ENCODE measurements around the gene RERE.

The RERE gene

DNA sequence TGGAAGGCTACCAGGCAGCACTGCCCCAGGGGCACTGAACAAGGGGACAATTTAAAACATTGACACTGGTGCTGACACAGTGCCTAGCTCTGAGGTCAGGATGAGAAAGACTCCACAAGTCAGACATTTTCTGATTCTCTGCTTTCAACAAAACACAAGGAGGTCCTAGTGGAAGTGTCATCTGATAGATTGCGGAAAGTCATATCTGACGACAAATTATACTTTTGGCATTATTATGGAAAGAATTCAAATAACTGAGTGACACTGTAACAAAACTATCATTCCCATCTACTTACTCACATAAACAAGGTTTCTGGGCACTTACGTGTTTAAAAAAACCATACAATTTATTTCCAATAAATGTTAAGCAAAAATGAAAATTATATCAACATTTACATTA, 376.0 kb downstream of the RERE start (continued):
- TF ChIP-seq PRDM6 (tag by site-specific recombination; IDR thresholded peaks at IDR 0.05) (no peak), ZNF350 (tag by site-specific recombination; IDR thresholded peaks at IDR 0.05) (no peak), ZNF391 (tag by site-specific recombination; IDR thresholded peaks at IDR 0.05; ENCODE audit: borderline replicate concordance, low read depth) (no peak), ZSCAN30 (tag by site-specific recombination; IDR thresholded peaks at IDR 0.05) (no peak), ZNF514 (tag by site-specific recombination; IDR thresholded peaks at IDR 0.05) (no peak), YY2 (tag by site-specific recombination; IDR thresholded peaks at IDR 0.05) (no peak), ZNF239 (tag by site-specific recombination; IDR thresholded peaks at IDR 0.05) (no peak)

- POLR2A ChIA-PET: interaction anchor here (0.5 to 1.4 kb wide), 4 partner anchors 15 to 59 kb away, joined by 3 to 6 read pairs (median 4); no protein-coding TSS in a partner anchor
- H3K9me3 ChIP-seq (ENCODE audit: control insufficient read depth, insufficient read depth, low read depth, low read length): no peaks in the 10 kb centered on the region
- H3K4me1 ChIP-seq (ENCODE audit: control insufficient read depth, insufficient read depth, low read length): peaks cover 7% of the 10 kb centered on the region; the same call in 1 of the 2 replicates
- H3K4me3 ChIP-seq (ENCODE audit: low read depth, low read length): no peak overlapping the region
- CTCF ChIA-PET: interaction anchor here (0.6 to 2.6 kb wide), 10 partner anchors 9 to 410 kb away, joined by 3 to 10 read pairs (median 4); no protein-coding TSS in a partner anchor
- no peak overlapping the region for H3K27ac ChIP-seq (ENCODE audit: extremely low read depth, low read depth, low read length)
- no peaks in the 10 kb centered on the region for H3K36me3 ChIP-seq (ENCODE audit: control insufficient read depth in 2 of 2, insufficient read depth in 1 of 2, low read length in 2 of 2)
- TF ChIP-seq, protein P1, sequence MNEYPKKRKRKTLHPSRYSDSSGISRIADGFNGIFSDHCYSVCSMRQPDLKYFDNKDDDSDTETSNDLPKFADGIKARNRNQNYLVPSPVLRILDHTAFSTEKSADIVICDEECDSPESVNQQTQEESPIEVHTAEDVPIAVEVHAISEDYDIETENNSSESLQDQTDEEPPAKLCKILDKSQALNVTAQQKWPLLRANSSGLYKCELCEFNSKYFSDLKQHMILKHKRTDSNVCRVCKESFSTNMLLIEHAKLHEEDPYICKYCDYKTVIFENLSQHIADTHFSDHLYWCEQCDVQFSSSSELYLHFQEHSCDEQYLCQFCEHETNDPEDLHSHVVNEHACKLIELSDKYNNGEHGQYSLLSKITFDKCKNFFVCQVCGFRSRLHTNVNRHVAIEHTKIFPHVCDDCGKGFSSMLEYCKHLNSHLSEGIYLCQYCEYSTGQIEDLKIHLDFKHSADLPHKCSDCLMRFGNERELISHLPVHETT (tag by site-specific recombination; IDR thresholded peaks at IDR 0.05): peak; percentile 71
- 0 out of 2 replicates have a peak, but pooled peaks have one; percentile 30 for TF ChIP-seq ZSCAN5A (tag by site-specific recombination; IDR thresholded peaks at IDR 0.05)
- TF ChIP-seq, protein P2, sequence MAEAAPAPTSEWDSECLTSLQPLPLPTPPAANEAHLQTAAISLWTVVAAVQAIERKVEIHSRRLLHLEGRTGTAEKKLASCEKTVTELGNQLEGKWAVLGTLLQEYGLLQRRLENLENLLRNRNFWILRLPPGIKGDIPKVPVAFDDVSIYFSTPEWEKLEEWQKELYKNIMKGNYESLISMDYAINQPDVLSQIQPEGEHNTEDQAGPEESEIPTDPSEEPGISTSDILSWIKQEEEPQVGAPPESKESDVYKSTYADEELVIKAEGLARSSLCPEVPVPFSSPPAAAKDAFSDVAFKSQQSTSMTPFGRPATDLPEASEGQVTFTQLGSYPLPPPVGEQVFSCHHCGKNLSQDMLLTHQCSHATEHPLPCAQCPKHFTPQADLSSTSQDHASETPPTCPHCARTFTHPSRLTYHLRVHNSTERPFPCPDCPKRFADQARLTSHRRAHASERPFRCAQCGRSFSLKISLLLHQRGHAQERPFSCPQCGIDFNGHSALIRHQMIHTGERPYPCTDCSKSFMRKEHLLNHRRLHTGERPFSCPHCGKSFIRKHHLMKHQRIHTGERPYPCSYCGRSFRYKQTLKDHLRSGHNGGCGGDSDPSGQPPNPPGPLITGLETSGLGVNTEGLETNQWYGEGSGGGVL (tag by site-specific recombination; IDR thresholded peaks at IDR 0.05): peak; percentile 27; the same call in 1 of the 2 replicates
- no peak for TF ChIP-seq ZNF521 (tag by site-specific recombination; IDR thresholded peaks at IDR 0.05)
- TF ChIP-seq ZNF785 (tag by site-specific recombination; IDR thresholded peaks at IDR 0.05): no peak
- TF ChIP-seq OSR2 (tag by site-specific recombination; IDR thresholded peaks at IDR 0.05): peak; percentile 99
- TF ChIP-seq KLF8 (tag by site-specific recombination; IDR thresholded peaks at IDR 0.05): peak; percentile 83
- no peak for TF ChIP-seq RBAK (tag by site-specific recombination; IDR thresholded peaks at IDR 0.05)
- no peak for TF ChIP-seq PBX3 (CRISPR knock-in tag; IDR thresholded peaks at IDR 0.05)
- TF ChIP-seq MEIS1 (CRISPR knock-in tag; IDR thresholded peaks at IDR 0.05; ENCODE audit: borderline replicate concordance): no peak
- no peak for TF ChIP-seq ZNF707 (tag by site-specific recombination; IDR thresholded peaks at IDR 0.05)
- TF ChIP-seq ZNF792 (tag by site-specific recombination; IDR thresholded peaks at IDR 0.05): no peak
- no peak; the same call in 1 of the 2 replicates for TF ChIP-seq ZBTB7A (tag by site-specific recombination; IDR thresholded peaks at IDR 0.05; ENCODE audit: low read depth)
- TF ChIP-seq ZEB2 (tag by site-specific recombination; IDR thresholded peaks at IDR 0.05): peak; percentile 93
- TF ChIP-seq, protein P3, sequence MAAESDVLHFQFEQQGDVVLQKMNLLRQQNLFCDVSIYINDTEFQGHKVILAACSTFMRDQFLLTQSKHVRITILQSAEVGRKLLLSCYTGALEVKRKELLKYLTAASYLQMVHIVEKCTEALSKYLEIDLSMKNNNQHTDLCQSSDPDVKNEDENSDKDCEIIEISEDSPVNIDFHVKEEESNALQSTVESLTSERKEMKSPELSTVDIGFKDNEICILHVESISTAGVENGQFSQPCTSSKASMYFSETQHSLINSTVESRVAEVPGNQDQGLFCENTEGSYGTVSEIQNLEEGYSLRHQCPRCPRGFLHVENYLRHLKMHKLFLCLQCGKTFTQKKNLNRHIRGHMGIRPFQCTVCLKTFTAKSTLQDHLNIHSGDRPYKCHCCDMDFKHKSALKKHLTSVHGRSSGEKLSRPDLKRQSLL (tag by site-specific recombination; IDR thresholded peaks at IDR 0.05): peak; percentile 33; the same call in 1 of the 2 replicates
- no peak for TF ChIP-seq ZNF776 (tag by site-specific recombination; IDR thresholded peaks at IDR 0.05; ENCODE audit: borderline replicate concordance)
- TF ChIP-seq ZNF76 (tag by site-specific recombination; IDR thresholded peaks at IDR 0.05; ENCODE audit: borderline replicate concordance, low read depth): no peak; the same call in 1 of the 2 replicates
Measured at GRCh38 chr1:8439015-8439702, 378.3 kb downstream of the RERE start.

All from HEK293 (cell line).